ENCODE results near the gene CROCC.
"Not testable (repeated sequence)": the region's sequence is repeated elsewhere in the genome, so short reads cannot be mapped to it uniquely, and the experiment has no call there.

Gene CROCC

DNA sequence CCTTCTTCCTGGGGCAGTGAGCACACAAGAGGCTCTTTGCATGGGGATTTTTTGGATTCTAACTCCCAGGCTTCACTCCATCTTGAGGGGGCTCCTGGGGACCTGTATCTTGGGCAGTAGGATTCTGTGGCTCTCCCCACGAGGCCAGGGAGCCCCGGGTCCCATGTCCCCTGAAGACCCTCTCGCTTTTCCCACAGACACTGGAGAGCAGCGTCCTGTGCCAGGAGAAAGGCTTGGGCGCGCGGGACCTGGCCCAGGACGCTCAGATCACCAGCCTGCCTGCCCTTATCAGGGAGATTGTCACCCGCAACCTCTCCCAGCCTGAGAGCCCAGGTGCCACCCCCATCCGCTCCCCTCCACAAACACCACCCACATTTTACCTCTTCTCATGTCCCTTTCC is 735 bp downstream of the CROCC start:
- Mint-ChIP-seq H3K36me3 (no peaks in the 10 kb centered on the region), H3K27ac (no peak overlapping the region), H3K27me3 (no peaks in the 10 kb centered on the region), H3K4me1 (peaks cover 35% of the 10 kb centered on the region), H3K4me3 (no peak overlapping the region), H3K9me3 (no peaks in the 10 kb centered on the region)

GRCh38 chr1:16922885-16923431 is 1.2 kb downstream of the CROCC start:
- Mint-ChIP-seq H3K27ac (no peak overlapping the region), H3K4me1 (peaks cover 35% of the 10 kb centered on the region), H3K4me3 (no peak overlapping the region), H3K36me3 (no peaks in the 10 kb centered on the region), H3K9me3 (no peaks in the 10 kb centered on the region), H3K27me3 (no peaks in the 10 kb centered on the region)

- Mint-ChIP-seq H3K4me3 (no peak overlapping the region), H3K4me1 (peaks cover 31% of the 10 kb centered on the region), H3K9me3 (no peaks in the 10 kb centered on the region), H3K36me3 (no peaks in the 10 kb centered on the region), H3K27me3 (no peaks in the 10 kb centered on the region), H3K27ac (no peak overlapping the region)
These were observed 2.6 kb downstream of the CROCC start for GRCh38 chr1:16924216-16924918.

DNA sequence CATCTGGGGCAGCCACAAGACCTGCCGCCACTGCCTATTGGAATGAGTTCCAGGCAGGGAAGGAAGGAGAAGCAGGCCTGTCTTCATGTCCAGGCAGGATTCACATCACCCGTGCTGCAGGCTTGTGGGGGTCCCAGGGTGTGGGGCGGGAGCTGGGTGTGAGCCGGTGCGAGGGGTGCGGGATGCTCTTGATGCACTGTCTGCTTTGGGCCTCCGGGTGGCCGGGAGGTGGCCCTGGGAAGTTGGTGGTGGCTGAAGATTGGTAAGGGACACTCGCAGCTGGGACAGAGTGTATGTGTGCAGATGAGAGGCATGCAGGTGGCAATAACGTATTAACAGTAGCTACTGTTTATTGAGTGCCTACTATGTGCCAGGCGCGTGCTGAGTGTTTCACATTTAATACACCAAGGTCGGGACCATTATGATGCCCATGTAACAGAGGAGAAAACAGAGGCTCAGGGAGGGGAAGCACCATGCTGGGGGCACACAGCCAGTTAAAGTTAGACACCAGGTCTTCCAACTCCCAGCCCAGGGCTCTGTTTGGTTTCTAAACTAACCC is 3.3 kb downstream of the CROCC start:
- Mint-ChIP-seq H3K9me3 (no peaks in the 10 kb centered on the region), H3K27ac (no peak overlapping the region), H3K36me3 (no peaks in the 10 kb centered on the region), H3K4me3 (no peak overlapping the region), H3K4me1 (peaks cover 30% of the 10 kb centered on the region), H3K27me3 (no peaks in the 10 kb centered on the region)

DNA sequence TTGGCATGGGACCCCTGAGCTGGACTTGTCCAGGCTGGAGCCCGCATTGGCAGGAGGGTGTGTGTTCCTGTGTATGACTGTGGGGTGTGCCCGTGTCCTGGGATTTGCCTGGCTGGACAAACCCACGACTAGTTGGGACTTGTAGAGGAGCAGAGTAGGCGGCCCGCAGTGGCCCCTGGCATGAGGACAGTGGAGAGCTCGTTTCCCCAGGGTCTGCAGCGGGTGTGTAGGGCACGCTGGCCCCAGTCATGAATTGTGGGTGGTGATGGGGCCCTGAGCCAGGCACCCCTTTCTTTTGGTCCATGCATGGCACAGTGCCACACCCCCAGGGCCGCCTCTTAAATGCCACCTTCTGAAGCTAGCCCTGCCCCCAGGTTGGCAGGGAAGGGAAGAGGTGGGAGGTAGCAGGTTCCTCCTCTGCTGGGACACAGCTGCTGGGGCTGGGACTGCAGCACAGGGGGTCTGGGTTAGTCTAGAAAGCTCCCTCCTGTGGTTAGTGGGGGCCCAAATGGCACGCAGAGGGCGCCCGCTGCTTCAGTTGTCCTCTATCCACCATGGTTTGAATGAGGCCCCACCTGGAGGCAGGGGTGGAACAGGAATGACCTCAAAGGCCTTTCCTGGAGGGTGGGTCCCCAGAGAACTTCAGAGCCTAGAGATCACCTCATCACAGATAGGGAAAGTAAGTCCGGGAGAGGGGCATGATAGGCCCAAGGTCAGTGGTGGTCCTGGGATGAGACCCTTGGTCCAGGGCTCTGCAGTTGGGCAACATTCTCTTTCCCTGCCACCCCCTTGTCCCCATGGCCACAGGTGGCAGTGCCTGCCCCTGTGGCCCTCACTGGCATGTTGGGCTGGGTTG is 4.1 kb downstream of the CROCC start:
- Mint-ChIP-seq H3K36me3 (no peaks in the 10 kb centered on the region), H3K27ac (no peak overlapping the region), H3K4me3 (no peak overlapping the region), H3K9me3 (no peaks in the 10 kb centered on the region), H3K27me3 (no peaks in the 10 kb centered on the region), H3K4me1 (peaks cover 28% of the 10 kb centered on the region)

DNA sequence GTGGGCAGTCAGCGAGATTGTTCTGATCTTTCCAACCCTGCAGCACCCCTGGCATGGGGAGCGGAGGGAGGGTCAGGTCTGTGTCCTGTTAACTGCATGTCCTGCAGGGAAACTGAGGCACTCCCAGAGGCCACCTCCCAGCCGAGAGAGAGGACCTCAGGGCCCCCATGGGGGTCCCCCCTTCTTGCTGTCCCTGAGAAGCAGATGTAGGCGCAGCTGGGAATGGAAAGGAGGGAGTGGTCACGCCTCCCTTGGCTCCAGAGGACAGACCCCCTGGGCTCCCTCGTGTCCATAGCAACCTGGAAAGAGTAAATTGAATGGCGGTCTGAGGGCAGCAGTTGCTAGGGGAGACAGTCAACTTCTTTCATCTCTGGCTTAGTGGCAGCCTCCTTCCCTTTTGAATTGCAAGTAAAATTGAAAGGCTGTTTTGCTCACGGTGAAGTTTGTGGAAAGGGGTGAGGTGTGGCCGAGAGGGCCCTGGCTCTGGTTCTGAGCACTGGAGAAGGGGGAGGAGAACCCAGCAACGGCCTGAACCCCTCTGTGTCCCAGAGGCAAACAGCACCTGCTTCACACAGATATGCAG is 4.9 kb downstream of the CROCC start:
- Mint-ChIP-seq H3K4me3 (no peak overlapping the region), H3K9me3 (no peaks in the 10 kb centered on the region), H3K27me3 (no peaks in the 10 kb centered on the region), H3K27ac (no peak overlapping the region), H3K4me1 (peaks cover 21% of the 10 kb centered on the region), H3K36me3 (no peaks in the 10 kb centered on the region)

DNA sequence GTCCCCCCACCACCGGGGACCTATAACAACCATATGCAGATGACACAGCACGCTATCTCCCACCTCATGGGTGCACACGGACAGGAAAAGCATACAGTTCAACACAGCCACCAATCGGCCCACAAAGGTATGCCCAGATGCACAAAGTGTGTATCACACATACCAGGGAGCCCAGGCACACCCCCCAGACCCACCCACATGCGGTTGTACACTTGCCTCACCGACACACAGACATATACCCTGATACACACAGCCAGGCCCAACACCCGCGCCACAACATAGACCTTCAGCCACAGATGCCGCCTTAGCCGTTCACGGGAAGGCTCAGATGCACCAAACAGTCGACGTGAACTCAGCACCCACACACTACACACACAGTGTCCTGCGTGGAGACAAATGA is 5.5 kb downstream of the CROCC start:
- no peak overlapping the region for H3K4me3 Mint-ChIP-seq
- no peaks in the 10 kb centered on the region for H3K27me3 Mint-ChIP-seq
- no peak overlapping the region for H3K27ac Mint-ChIP-seq
- H3K9me3 Mint-ChIP-seq: no peaks in the 10 kb centered on the region
- H3K4me1 Mint-ChIP-seq: peaks cover 14% of the 10 kb centered on the region
- no peaks in the 10 kb centered on the region for H3K36me3 Mint-ChIP-seq

DNA sequence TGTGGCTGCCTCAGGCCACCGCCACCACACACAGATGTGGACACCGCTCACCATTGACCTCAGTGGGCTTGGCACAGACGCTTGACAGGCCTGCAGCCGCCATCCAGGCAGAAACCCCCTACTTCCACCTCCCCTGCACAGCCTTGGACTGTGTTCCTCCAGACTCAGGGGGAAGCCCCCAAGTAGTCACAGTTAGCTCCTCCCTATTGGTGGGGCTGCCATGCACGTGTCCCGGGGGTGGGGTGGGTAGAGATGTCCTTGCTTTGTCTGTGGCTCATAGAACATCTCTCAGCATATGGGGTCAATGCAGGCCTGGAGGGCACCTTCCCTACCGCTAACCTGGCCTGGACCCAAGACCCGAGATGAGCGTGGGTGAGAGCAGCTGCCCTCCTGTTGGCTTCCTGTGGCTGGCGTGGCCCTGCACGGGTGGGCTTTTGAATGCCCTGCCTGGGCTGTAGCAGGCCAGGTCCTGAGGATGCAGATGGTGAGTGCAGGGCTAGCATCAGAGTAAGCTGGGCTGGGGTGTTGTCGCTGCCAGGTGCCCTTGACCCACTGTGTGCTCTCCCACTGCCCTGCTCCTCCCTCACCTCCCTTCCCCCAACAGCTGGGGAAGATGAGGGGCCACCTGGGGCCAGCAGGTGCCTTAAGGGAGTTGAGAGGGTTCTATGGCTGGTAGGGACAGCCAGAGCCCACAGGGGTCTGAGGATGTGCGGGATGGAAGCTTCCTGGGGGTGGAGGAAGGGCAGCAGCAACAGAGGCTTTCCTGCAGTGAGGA is 6.2 kb downstream of the CROCC start:
- H3K4me3 Mint-ChIP-seq: no peak overlapping the region
- no peaks in the 10 kb centered on the region for H3K9me3 Mint-ChIP-seq
- H3K27me3 Mint-ChIP-seq: no peaks in the 10 kb centered on the region
- H3K27ac Mint-ChIP-seq: no peak overlapping the region
- peaks cover 8% of the 10 kb centered on the region for H3K4me1 Mint-ChIP-seq
- H3K36me3 Mint-ChIP-seq: no peaks in the 10 kb centered on the region

DNA sequence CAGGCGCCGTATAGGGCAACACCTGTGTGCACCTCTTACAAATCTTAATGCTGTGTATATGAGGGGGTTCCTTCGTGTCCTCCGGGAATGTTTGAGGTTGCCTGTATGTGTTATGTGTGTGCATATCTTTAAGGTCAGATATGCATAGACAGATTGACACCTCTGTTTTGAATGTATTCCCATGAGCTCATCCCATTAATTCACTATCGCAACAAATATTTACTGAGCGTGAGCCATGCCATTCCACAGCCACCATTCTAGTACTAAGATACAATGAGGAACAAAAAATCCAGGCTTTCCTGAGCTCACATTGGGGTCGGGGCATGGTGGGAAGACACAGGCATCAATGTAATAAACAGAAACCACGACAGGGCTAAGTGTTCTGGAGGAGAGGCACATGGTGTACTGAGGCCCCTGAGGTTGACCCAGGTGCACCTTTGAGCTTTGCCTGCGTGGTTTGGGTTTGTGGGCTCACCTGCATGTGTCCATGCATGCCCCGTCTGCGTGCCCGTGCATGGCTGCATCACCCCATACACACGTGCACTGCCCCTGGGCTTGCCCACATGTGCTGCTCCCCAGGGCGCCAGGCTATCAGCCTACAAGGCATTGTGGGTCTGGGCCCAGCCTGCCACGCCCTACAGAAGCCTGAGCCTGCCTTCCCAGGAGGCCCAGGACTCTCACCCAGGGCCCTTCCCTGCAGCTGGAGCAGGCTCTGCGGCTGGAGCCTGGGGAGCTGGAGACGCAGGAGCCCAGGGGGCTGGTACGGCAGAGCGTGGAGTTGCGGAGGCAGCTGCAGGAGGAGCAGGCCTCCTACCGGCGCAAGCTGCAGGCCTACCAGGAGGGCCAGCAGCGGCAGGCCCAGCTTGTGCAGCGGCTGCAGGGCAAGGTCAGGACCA is 7.7 kb downstream of the CROCC start:
- not testable (repeated sequence) for H3K9me3 Mint-ChIP-seq, H3K4me1 Mint-ChIP-seq, H3K27me3 Mint-ChIP-seq, H3K4me3 Mint-ChIP-seq, H3K36me3 Mint-ChIP-seq, H3K27ac Mint-ChIP-seq

- H3K27ac Mint-ChIP-seq, H3K4me1 Mint-ChIP-seq, H3K9me3 Mint-ChIP-seq, H3K36me3 Mint-ChIP-seq, H3K4me3 Mint-ChIP-seq, H3K27me3 Mint-ChIP-seq: not testable (repeated sequence)
These were observed 9.6 kb downstream of the CROCC start for GRCh38 chr1:16931206-16931934.

DNA sequence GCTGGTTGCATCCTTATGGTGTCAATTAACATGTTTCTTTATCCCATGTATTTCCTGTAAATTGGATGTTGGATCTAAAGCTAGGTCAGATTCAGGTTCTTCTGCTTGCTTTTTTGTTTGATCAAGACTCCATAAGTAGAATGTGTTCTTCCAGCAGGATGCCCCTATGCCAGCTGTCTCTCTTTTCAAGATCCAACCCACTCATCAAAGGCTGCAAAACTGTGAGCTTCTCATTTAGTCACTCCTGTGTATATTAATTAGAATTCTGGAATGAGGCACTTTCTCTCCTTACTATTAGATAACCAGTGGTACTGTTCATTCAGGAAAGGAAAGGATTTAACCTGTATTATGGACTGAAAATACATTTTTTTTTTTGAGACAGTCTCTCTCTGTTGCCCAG is 12.2 kb downstream of the CROCC start:
- H3K27ac Mint-ChIP-seq, H3K4me3 Mint-ChIP-seq, H3K27me3 Mint-ChIP-seq, H3K9me3 Mint-ChIP-seq, H3K36me3 Mint-ChIP-seq, H3K4me1 Mint-ChIP-seq: not testable (repeated sequence)

GRCh38 chr1:16936580-16936979 is 14.8 kb downstream of the CROCC start:
- H3K27ac Mint-ChIP-seq, H3K36me3 Mint-ChIP-seq, H3K4me3 Mint-ChIP-seq, H3K27me3 Mint-ChIP-seq, H3K9me3 Mint-ChIP-seq, H3K4me1 Mint-ChIP-seq: not testable (repeated sequence)

- H3K4me3 Mint-ChIP-seq: no peak overlapping the region
- H3K4me1 Mint-ChIP-seq: no peaks in the 10 kb centered on the region
- H3K27ac Mint-ChIP-seq: no peak overlapping the region
- H3K36me3 Mint-ChIP-seq: peaks cover 3% of the 10 kb centered on the region
- no peaks in the 10 kb centered on the region for H3K9me3 Mint-ChIP-seq
- H3K27me3 Mint-ChIP-seq: no peaks in the 10 kb centered on the region
These were observed 16.9 kb downstream of the CROCC start for GRCh38 chr1:16938351-16939321.
